HCT116 (cell line): Measurements from ENCODE around the gene CCDC71.

Source experiments
- CBX3 ChIP-seq: IDR thresholded peaks from 2 replicates; pipeline ENCODE4 v1.6.1; 2012; ENCODE audit warnings: low read depth
- CEBPB ChIP-seq: IDR thresholded peaks from 2 replicates; pipeline ENCODE4 v1.6.1; 2012; ENCODE audit warnings: low read depth
- EZH2 ChIP-seq: fragments of 200-600 bp; sonication (generic); IDR thresholded peaks from 2 replicates; pipeline ENCODE4 v1.6.1; 2017; ENCODE audit warnings: antibody characterized with exemption, mixed run types
- EZH2phosphoT487 ChIP-seq: fragments of 200-600 bp; IDR thresholded peaks from 2 replicates; pipeline ENCODE4 v1.6.1; 2018; ENCODE audit warnings: antibody characterized with exemption, borderline replicate concordance
- POLR2A ChIP-seq: IDR thresholded peaks from 2 replicates; pipeline ENCODE4 v1.7.0; 2011; ENCODE audit warnings: borderline replicate concordance; ENCODE audit not compliant: insufficient read depth, insufficient read length; ENCODE audit errors: extremely low read depth
- POLR2AphosphoS5 ChIP-seq: IDR thresholded peaks from 2 replicates; pipeline ENCODE4 v1.6.1; 2011; ENCODE audit warnings: mild to moderate bottlenecking, low read depth, low read length, moderate library complexity
- RAD21 ChIP-seq: IDR thresholded peaks from 2 replicates; pipeline ENCODE4 v1.6.1; 2012; ENCODE audit warnings: low read depth, mild to moderate bottlenecking
- SIN3A ChIP-seq: IDR thresholded peaks from 2 replicates; pipeline ENCODE4 v1.6.1; 2012; ENCODE audit warnings: low read depth
- SRF ChIP-seq: IDR thresholded peaks from 2 replicates; pipeline ENCODE4 v1.6.1; 2012; ENCODE audit warnings: low read depth
- TCF7L2 ChIP-seq: IDR thresholded peaks from 2 replicates; pipeline ENCODE4 v1.7.0; 2011; ENCODE audit warnings: borderline replicate concordance, inconsistent platforms; ENCODE audit not compliant: insufficient read depth, insufficient read length; ENCODE audit errors: extremely low read depth
- YY1 ChIP-seq: IDR thresholded peaks from 2 replicates; pipeline ENCODE4 v1.6.1; 2011; ENCODE audit warnings: low read length, low read depth, moderate library complexity, mild to moderate bottlenecking; ENCODE audit not compliant: insufficient replicate concordance; ENCODE audit errors: extremely low read depth
- TF ChIP-seq, protein P1 (sequence below), 3 experiments: fragments of 200-600 bp in 1 of 3; sonication (generic) in 1 of 3; IDR thresholded peaks in 2 of 3; conservative IDR thresholded peaks in 1 of 3; 2 replicates each; pipeline ENCODE4 v1.5.1; 2012 to 2017; ENCODE audit warnings: low read depth in 2 of 3, low read length in 2 of 3, antibody characterized with exemption in 1 of 3, borderline replicate concordance in 1 of 3, control low read depth in 1 of 3, mild to moderate bottlenecking in 1 of 3, mixed read lengths in 1 of 3, mixed run types in 1 of 3, moderate library complexity in 1 of 3; ENCODE audit not compliant: insufficient read depth in 1 of 3
- TF ChIP-seq, protein P2 (sequence below): IDR thresholded peaks from 2 replicates; pipeline ENCODE4 v1.6.1; 2012; ENCODE audit warnings: low read depth
- TF ChIP-seq, protein P3 (sequence below): IDR thresholded peaks from 2 replicates; pipeline ENCODE4 v1.6.1; 2012

DNA sequence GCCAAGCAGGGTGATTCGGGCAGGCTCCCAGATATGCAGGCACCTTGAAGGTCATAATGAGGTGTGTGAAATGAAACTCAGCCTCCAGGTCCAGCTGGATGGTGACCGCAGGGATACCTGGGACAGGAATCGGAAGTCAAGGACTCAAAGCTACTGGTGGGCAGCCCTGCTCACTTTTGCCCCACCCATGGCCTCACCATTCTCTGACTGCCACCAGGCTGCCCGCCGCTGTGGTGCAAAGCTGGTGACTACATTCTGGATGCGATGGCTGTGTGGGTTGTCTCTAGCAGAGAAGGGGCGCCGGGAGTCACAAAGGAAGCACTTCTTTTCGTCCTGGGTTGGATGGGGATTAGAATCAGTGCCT is 34.1 kb downstream of the CCDC71 start:
- no peak for TF ChIP-seq EZH2phosphoT487
- TF ChIP-seq, protein P1, sequence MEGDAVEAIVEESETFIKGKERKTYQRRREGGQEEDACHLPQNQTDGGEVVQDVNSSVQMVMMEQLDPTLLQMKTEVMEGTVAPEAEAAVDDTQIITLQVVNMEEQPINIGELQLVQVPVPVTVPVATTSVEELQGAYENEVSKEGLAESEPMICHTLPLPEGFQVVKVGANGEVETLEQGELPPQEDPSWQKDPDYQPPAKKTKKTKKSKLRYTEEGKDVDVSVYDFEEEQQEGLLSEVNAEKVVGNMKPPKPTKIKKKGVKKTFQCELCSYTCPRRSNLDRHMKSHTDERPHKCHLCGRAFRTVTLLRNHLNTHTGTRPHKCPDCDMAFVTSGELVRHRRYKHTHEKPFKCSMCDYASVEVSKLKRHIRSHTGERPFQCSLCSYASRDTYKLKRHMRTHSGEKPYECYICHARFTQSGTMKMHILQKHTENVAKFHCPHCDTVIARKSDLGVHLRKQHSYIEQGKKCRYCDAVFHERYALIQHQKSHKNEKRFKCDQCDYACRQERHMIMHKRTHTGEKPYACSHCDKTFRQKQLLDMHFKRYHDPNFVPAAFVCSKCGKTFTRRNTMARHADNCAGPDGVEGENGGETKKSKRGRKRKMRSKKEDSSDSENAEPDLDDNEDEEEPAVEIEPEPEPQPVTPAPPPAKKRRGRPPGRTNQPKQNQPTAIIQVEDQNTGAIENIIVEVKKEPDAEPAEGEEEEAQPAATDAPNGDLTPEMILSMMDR (IDR thresholded peaks at IDR 0.05 in 2 of 3, conservative IDR thresholded peaks at IDR 0.05 in 1 of 3; ENCODE audit: borderline replicate concordance in 1 of 3, insufficient read depth in 1 of 3, low read depth in 2 of 3, low read length in 2 of 3), result no peak
- no peak for TF ChIP-seq TCF7L2
- no peak for TF ChIP-seq POLR2A
- no peak for TF ChIP-seq EZH2
- no peak for TF ChIP-seq RAD21
- no peak for TF ChIP-seq YY1
- TF ChIP-seq, protein P2, sequence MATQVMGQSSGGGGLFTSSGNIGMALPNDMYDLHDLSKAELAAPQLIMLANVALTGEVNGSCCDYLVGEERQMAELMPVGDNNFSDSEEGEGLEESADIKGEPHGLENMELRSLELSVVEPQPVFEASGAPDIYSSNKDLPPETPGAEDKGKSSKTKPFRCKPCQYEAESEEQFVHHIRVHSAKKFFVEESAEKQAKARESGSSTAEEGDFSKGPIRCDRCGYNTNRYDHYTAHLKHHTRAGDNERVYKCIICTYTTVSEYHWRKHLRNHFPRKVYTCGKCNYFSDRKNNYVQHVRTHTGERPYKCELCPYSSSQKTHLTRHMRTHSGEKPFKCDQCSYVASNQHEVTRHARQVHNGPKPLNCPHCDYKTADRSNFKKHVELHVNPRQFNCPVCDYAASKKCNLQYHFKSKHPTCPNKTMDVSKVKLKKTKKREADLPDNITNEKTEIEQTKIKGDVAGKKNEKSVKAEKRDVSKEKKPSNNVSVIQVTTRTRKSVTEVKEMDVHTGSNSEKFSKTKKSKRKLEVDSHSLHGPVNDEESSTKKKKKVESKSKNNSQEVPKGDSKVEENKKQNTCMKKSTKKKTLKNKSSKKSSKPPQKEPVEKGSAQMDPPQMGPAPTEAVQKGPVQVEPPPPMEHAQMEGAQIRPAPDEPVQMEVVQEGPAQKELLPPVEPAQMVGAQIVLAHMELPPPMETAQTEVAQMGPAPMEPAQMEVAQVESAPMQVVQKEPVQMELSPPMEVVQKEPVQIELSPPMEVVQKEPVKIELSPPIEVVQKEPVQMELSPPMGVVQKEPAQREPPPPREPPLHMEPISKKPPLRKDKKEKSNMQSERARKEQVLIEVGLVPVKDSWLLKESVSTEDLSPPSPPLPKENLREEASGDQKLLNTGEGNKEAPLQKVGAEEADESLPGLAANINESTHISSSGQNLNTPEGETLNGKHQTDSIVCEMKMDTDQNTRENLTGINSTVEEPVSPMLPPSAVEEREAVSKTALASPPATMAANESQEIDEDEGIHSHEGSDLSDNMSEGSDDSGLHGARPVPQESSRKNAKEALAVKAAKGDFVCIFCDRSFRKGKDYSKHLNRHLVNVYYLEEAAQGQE, result no peak
- TF ChIP-seq CEBPB, result no peak
- TF ChIP-seq SRF, result no peak
- no peak for TF ChIP-seq CBX3
- no peak; the same call in 1 of the 2 replicates for TF ChIP-seq POLR2AphosphoS5
- no peak for TF ChIP-seq SIN3A
- TF ChIP-seq, protein P3, sequence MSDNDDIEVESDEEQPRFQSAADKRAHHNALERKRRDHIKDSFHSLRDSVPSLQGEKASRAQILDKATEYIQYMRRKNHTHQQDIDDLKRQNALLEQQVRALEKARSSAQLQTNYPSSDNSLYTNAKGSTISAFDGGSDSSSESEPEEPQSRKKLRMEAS, result no peak
